Epithelial cell of esophagus (primary cell): ENCODE data around the gene MTCH1.

Experiments used
- DNase-seq: peaks from one replicate; pipeline ENCODE4 v3.0.0; 2010; ENCODE audit warnings: low read depth
- H3K4me3 ChIP-seq: 2 replicates; pipeline ENCODE4 v1.5.1; 2011; ENCODE audit warnings: mild to moderate bottlenecking, low read length, control low read depth
- CTCF ChIP-seq: IDR thresholded peaks from 2 replicates; pipeline ENCODE4 v1.5.1; 2011; ENCODE audit warnings: low read depth, mild to moderate bottlenecking, low read length, control low read depth, inconsistent platforms; ENCODE audit not compliant: insufficient read depth; ENCODE audit errors: missing control alignments

Gene MTCH1

GRCh38 chr6:36986704-36987047, 680 bp upstream of the MTCH1 start:
- DNase-seq, result no peak
- H3K4me3 ChIP-seq, result peak overlapping the region; percentile 92
- no peak for TF ChIP-seq CTCF

GRCh38 chr6:36985417-36985807, 584 bp downstream of the MTCH1 start:
- peak overlapping the region; percentile 92 for H3K4me3 ChIP-seq
- no peak for DNase-seq
- no peak for TF ChIP-seq CTCF

- no peak for TF ChIP-seq CTCF
- DNase-seq, result peak; percentile 45
- peak overlapping the region; percentile 92 for H3K4me3 ChIP-seq
Measured at GRCh38 chr6:36984581-36985416, 1.2 kb downstream of the MTCH1 start.

DNA sequence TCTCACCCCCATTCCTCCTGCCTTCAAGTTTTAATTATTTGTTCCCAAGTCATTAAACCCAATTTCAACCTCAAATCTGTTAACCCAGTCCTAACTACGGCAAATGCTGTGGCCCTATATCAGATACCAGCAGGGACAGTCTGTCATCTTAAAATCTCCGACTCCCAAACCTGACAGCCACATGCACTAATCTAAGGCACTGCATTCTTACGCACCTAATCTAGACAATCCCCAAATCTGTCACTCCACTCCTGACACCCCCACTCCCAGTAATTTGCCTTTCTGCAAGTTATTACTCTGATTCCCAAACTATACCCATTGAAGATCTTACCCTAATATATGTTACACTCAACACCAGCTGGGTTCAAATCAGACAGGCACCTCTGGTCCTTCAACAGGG, 2.5 kb downstream of the MTCH1 start:
- TF ChIP-seq CTCF, result no peak
- no peak for DNase-seq
- no peak overlapping the region for H3K4me3 ChIP-seq

- no peak overlapping the region for H3K4me3 ChIP-seq
- no peak for TF ChIP-seq CTCF
- no peak for DNase-seq
Measured at GRCh38 chr6:36980876-36981619, 4.9 kb downstream of the MTCH1 start.

- DNase-seq, result no peak
- no peak for TF ChIP-seq CTCF
- H3K4me3 ChIP-seq, result no peak overlapping the region
Measured at GRCh38 chr6:36980129-36980528, 5.9 kb downstream of the MTCH1 start.
